ENCODE measurements around the gene CSNK2B.

Gene CSNK2B

GRCh38 chr6:31631681-31632278 lies 34.1 kb upstream of the CSNK2B start:
- no peak for TF ChIP-seq CTCF (conservative IDR thresholded peaks at IDR 0.05)
- H3K27ac ChIP-seq: no peak overlapping the region

- H3K27ac ChIP-seq: peak overlapping the region; percentile 33
- TF ChIP-seq CTCF (conservative IDR thresholded peaks at IDR 0.05): no peak
Measured at GRCh38 chr6:31632279-31632946, 33.5 kb upstream of the CSNK2B start.

DNA sequence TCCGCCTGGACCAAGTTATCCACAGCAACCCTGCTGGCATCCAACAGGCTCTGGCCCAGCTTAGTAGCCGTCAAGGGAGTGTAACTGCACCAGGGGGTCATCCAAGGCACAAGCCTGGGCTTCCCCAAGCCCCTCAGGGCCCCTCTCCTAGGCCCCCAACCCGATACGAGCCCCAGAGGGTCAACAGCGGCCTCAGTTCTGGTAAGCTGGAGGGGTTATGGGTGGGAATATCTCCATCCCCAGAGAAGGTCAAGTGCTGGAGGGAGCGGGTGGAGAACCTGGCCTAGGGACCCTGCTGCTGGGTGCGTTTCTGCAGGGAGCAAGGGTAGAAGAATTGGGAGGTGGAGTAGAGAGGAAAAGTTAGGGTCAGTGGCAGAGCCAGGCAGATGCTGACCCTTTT lies 32.4 kb upstream of the CSNK2B start:
- H3K27ac ChIP-seq: peak overlapping the region; percentile 33; the same call in 1 of the 2 replicates
- no peak for TF ChIP-seq CTCF (conservative IDR thresholded peaks at IDR 0.05)

DNA sequence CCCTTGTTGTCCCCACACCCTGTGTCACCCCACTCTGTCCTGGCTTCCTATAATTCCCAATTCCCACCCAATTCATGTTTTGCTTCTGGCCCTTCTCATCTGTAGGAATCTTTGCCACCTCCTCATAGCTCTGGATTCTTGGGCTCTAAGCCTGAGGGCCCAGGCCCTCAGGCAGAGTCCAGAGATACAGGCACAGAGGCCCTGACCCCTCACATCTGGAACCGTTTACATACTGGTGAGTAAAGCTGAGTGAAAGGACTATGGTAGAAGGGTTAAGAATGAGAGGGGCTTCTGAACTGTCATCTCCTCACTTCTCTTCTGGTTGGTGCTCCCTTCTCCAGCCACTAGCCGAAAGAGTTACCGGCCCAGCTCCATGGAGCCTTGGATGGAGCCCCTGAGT lies 31.7 kb upstream of the CSNK2B start:
- H3K27ac ChIP-seq: peak overlapping the region; percentile 33; the same call in 1 of the 2 replicates
- no peak for TF ChIP-seq CTCF (conservative IDR thresholded peaks at IDR 0.05)

- no peak for TF ChIP-seq CTCF (conservative IDR thresholded peaks at IDR 0.05)
- no peak overlapping the region; the same call in 1 of the 2 replicates for H3K27ac ChIP-seq
Measured at GRCh38 chr6:31634969-31635575, 30.8 kb upstream of the CSNK2B start.

GRCh38 chr6:31636698-31637596 lies 28.9 kb upstream of the CSNK2B start:
- no peak for TF ChIP-seq CTCF (conservative IDR thresholded peaks at IDR 0.05)
- no peak overlapping the region for H3K27ac ChIP-seq

- no peak for TF ChIP-seq CTCF (conservative IDR thresholded peaks at IDR 0.05)
- no peak overlapping the region for H3K27ac ChIP-seq
Measured at GRCh38 chr6:31639043-31639442, 26.8 kb upstream of the CSNK2B start.

All from VCaP (cell line).